GM10248 (cell line): ENCODE results near the gene HAPLN2.
"Not testable (repeated sequence)": the region's sequence is repeated elsewhere in the genome, so short reads cannot be mapped to it uniquely, and the experiment has no call there.

ENCODE experiments used
- CTCF ChIA-PET: fragments of 300-600 bp; sonication (Branson Sonifier 250); formaldehyde crosslinking; extraction: SDS; loops from one replicate; lab custom pipeline; 2021; ENCODE audit warnings: antibody characterized with exemption; lab: Yijun Ruan, JAX
- POLR2A ChIA-PET: fragments of 350-650 bp; sonication (Branson Sonifier 250); formaldehyde crosslinking; extraction: SDS; loops from one replicate; lab custom pipeline; 2020; ENCODE audit warnings: antibody characterized with exemption; lab: Yijun Ruan, JAX
- DNase-seq: peaks from one replicate; pipeline ENCODE4 v3.0.0; 2012; ENCODE audit errors: extremely low spot score
- CTCF ChIP-seq: IDR thresholded peaks from 2 replicates; pipeline ENCODE4 v1.5.1; 2012; ENCODE audit warnings: mild to moderate bottlenecking, low read depth; ENCODE audit errors: extremely low read depth, missing control alignments, control extremely low read depth

HAPLN2 gene

GRCh38 chr1:156599811-156600210, 19.4 kb upstream of the HAPLN2 start:
- TF ChIP-seq CTCF: no peak
- DNase-seq: no peak
- ChIA-PET CTCF (interaction anchor here (0.6 to 3.3 kb wide), 15 partner anchors 8 to 214 kb away, joined by 3 to 14 read pairs (median 4); partner anchors contain the start of gene NAXE), POLR2A (interaction anchor here (0.7 kb wide), 1 partner anchor 24 kb away, joined by 4 read pairs; no protein-coding TSS in a partner anchor)

- ChIA-PET POLR2A (interaction anchor here (0.8 kb wide), 1 partner anchor 100 kb away, joined by 3 read pairs; the partner anchor contains the start of gene MEF2D), CTCF (interaction anchor here (0.9 to 3.3 kb wide), 13 partner anchors 8 to 215 kb away, joined by 3 to 14 read pairs (median 4); partner anchors contain the start of genes HAPLN2 and NAXE)
- no peak for DNase-seq
- TF ChIP-seq CTCF: no peak
These were observed 18.5 kb upstream of the HAPLN2 start for GRCh38 chr1:156600733-156601121.

GRCh38 chr1:156601122-156601830, 17.9 kb upstream of the HAPLN2 start, which contains the start of gene GPATCH4:
GPATCH4 (minus strand) TSS chr1:156601479.
- CTCF ChIA-PET: interaction anchor here (0.7 to 3.3 kb wide), 13 partner anchors 10 to 215 kb away, joined by 3 to 14 read pairs (median 4); partner anchors contain the start of genes HAPLN2 and NAXE
- no peak for TF ChIP-seq CTCF
- POLR2A ChIA-PET: interaction anchor here (0.7 to 0.8 kb wide), 2 partner anchors 100 to 144 kb away, joined by 3 read pairs; partner anchors contain the start of gene MEF2D
- DNase-seq: peak; percentile 78

GRCh38 chr1:156601892-156602291, 17.3 kb upstream of the HAPLN2 start:
- CTCF ChIA-PET: interaction anchor here (0.7 to 3.3 kb wide), 10 partner anchors 10 to 124 kb away, joined by 3 to 14 read pairs (median 4); partner anchors contain the start of genes HAPLN2 and NAXE
- no peak for TF ChIP-seq CTCF
- POLR2A ChIA-PET: interaction anchor here (0.7 kb wide), 1 partner anchor 144 kb away, joined by 3 read pairs; no protein-coding TSS in a partner anchor
- DNase-seq: no peak

GRCh38 chr1:156602557-156602993, 16.6 kb upstream of the HAPLN2 start:
- ChIA-PET CTCF (interaction anchor here (1.2 to 3.3 kb wide), 8 partner anchors 8 to 122 kb away, joined by 3 to 14 read pairs (median 4); partner anchors contain the start of genes HAPLN2 and NAXE), POLR2A (interaction anchor here (0.6 kb wide), 1 partner anchor 385 kb away, joined by 5 read pairs; no protein-coding TSS in a partner anchor)
- peak; percentile 33 for TF ChIP-seq CTCF
- DNase-seq: no peak

- POLR2A ChIA-PET, CTCF ChIA-PET, DNase-seq: not testable (repeated sequence)
These were observed 11.9 kb upstream of the HAPLN2 start for GRCh38 chr1:156607344-156607743.
